GM21390 (cell line): Measurements from ENCODE around the gene SYVN1.
A peak's percentile ranks its signal among the peaks of the same experiment; 100 is the strongest.
"Not testable (repeated sequence)": the region's sequence is repeated elsewhere in the genome, so short reads cannot be mapped to it uniquely, and the experiment has no call there.

Experiments
- ATAC-seq: cut with Tn5 transposase; IDR thresholded peaks from one replicate; pipeline ENCODE4 v1.9.1; 2021; ENCODE audit not compliant: unreplicated experiment

The SYVN1 gene

DNA sequence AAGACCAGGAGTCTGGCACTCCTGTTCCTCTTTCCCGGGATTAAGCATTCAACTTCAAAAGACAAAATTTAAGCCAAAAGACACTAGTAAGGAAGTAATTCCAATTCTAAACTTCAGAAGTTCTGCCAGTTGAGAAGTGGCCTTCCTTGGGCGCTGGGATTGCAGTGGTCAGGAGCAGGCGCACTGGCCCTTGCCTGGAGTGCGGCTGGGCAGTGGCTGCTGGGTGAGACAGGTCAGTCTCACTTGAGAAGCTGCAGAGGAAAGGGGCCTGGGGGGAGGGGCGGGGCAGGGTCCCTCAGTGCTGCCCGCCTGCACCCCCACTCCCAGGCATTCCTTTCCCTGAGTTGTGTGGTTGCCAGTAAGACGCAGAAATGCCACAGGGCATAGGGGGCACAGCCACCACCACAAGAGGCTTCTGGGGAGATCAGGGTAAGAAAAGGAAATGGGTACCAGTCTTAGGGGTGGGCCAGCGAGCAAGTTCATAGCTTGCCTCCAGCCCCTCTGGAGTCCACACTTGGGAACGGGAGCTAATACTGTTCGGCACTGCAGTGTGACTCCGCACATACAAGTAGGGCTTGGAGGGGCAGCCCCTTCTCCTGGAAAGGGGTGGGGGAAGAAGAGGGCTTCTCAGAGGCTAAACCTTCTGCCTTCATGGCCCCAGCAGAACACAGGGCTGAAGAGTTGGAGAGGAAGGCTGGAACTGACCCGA lies 6.7 kb downstream of the SYVN1 start:
- no peak for ATAC-seq

DNA sequence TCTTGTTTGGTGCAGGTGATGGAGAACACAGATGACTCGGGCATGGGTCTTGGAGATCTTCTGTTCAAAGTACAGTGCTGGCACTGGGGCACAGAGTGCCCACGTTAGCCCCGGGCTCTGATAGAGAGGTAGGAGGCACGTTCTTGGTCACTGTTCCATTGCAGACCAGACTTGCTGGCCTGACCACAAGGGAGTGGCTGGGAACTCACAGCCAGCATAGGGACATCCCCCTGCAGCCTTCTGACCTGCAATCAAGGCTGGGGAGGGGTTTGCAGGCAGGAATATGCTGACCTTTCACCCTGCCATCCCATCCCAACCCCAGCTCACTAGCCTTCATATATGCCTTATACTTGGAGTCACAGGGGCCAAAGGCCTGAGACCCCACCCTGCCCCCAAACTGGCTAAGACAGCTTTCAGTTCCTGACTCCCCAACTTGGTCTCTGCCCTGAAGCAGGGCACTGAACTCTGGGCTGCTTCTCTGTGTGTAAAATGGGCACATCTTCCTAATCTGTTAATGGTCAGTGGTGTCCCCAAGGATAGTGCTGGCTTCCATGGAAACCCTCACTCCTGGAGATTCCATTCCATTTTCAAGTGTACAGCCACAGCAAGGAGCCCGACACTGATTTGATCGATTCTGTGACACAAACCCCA lies 7.6 kb downstream of the SYVN1 start:
- no peak for ATAC-seq

DNA sequence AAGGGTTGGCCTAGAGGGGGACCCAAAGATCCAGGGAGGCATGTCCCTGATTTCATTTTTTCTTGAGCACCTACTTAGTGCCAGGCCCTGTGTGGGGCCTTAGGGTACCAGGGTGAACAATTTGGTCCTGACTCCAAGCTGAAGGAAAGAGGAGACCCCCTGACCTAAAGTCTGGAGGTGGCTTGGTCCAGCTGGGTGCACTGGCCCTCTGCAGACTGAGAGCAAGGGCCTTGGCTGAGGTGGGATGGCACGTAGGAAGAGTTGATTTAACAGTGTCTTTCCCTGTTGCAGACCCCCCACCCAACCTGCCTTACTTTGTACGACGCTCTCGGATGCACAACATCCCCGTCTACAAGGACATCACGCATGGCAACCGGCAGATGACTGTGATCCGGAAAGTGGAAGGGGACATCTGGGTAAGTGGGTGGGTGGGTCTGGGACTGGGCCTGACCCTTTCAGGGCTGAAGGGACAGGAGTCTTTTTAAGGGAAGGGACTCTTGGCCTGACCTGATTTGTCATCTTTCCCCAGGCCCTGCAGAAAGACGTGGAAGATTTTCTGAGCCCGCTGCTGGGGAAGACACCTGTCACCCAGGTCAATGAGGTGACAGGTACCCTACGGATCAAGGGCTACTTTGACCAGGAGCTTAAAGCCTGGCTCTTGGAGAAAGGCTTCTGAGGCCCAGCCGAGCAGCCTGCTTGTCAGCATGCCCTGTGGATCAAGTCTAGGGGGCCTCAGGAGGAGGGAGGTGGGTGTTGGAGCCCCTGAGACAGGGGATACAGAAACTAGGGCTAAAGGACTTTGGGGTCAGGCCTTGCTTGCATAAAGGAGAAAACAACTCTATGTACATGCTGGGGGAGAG lies 8.9 kb downstream of the SYVN1 start:
- no peak for ATAC-seq

DNA sequence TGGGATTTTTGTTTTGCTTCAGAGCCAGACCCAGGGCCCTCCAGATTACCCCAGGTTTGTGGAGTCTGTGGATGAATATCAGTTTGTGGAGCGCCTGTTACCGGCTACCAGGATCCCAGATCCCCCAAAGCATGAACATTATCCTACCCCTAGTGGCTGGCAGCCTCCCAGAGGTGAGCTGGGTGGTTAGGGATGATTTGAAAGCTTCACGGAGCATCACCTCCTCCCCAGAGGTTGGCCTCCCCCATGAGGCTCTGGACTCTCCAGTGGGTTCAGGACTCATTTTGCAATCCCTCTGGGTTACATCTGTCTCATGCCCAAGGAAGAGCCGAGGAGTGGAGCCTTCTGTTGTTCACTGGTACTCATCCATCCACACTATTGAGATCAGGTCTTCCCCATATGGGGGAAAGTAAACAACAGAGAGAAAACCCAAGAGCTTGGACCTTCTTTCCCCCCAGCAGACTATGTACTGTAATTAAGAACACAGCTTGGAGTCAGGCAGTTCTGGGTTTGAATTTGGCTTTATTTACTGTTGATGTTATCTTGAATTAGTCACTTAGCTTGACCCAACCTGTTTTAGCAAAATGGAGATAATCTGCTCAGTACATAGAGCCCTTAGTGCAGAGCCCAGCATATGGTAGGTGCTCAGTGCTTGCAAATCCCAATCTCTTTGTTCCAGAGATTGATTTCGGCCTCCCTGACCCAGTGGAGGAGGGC lies 9.7 kb downstream of the SYVN1 start:
- no peak for ATAC-seq

DNA sequence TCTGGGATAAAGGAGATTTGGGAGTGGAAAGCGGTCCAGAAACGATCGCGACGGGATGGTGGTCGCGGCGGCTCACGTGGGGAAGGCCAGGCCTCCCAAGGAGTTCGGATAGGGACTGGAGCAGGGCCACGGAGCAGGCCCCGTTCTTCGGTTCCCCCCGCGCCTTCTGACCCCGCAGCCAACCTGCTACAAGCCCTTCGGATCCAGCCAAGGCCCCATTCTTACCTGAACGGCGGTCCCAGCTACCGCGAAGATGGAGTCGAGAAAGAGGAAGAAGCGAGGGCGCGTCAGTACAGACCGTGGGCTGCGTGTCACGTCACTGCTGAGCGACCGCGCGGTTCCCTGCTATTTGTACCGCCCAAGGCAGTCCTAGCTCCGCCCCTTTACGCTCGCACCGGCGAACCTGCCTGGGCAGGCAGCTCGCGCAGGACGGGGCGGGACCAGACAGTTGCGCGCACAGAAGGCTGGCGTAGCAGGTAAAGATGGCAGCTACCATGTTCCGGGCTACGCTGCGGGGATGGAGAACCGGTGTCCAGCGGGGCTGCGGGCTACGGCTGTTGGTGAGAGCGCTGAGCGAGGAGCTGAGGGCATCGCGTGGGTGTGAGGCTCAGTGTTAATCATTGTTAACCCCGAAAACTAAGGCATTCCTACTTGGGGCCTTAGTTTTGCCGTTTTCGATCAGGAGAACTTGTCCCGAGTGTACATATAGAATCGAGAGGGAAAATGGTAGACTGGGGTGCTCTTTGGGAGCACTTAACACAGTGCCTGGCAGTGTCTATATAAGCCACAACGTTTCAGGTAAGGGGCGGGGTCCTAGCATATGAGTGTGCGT lies 12.2 kb downstream of the SYVN1 start, which contains the start of the genes FAU and MRPL49:
Gene FAU (minus strand): TSS at position 270 of the 832 bp plus-strand sequence. CDS start 321 bp downstream, outside the sequence.
Gene MRPL49 (plus strand): TSS at position 457 of the 832 bp plus-strand sequence. CDS start 26 bp downstream, at position 483.
- peak; percentile 65 for ATAC-seq

DNA sequence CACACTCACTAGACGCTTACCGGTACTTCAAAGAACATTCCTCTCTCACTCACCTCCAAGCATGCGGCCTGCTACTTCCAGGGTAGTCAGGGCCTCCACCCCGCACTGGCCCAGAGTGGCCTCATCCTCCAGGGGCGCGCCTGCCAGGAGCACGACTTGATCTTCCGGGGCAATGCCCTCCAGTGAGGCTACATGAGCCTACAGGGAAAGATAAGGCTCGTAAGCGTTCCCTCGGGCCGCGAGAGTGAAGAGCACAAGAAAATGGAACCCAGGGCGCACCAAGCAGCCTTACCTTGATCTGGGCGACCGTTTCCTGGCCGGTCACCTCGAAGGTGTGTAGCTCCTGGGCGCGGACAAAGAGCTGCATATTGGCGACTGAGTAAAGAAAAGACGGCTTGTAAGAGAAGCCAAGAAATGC lies 12.9 kb downstream of the SYVN1 start:
- no peak for ATAC-seq

DNA sequence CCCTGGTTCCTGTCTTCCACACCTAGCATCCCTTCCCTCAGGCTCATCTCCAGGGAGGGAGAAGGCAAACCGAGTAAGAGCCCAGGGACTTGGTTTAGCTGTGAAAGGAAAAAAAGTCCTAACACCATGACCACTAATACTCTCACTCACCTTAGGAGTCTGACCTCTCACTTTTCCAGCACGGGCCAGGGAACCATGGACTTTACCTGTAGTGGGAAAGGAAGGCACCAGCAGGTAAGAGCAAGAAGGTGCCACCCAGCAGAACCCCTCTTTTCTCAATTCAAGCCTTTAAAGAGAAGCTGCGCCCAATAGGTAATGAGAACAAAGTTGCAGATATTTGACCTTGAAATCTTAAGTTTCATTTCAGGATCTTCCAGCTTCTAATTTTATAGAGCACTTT lies 13.5 kb downstream of the SYVN1 start:
- no peak for ATAC-seq

DNA sequence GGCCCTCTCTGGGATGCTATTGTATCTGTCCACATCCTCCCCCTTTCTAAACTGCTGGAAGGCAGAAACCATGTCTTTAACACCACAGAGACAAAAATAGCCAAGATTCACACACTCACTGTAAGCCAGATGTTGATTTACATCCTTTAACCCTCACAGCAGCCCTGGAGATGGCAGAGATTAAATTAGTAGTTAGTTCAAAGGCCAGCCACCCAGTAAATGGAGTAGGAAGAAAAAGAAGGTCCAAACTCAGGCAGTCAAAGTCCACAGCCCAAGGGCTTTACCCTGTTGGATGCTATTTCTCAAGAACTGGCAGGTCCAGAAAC lies 14.7 kb downstream of the SYVN1 start:
- no peak for ATAC-seq

DNA sequence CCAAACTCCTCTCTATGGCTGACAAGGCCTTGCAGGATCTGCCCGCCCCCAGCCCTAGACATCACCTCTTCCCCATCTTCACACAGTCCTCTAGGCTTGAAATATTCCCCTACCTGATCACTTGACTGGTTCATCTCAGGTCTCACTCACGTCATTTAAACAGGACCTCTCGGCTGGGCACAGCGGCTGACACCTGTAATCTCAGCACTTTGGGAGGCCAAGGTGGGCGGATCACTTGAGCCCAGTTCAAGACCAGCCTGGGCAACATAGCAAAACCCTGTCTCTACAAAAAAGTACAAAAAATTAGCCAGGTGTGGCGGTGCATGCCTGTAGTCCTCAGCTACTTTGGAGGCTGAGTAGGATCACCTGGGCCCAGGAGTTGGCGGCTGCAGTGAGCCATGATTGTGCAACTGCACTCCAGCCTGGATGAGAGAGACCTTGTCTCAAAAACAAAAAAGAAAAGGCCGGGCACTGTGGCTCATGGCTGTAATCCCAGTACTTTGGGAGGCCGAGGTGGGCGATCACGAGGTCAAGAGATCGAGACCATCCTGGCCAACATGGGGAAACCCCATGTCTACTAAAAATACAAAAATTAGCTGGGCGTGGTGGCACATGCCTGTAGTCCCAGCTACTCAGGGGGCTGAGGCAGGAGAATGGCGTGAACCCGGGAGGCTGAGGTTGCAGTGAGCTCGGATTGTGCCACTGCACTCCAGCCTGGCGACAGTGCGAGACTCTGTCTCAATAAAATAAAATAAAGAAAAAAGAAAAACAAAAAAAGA lies 15.2 kb downstream of the SYVN1 start:
- ATAC-seq: not testable (repeated sequence)

DNA sequence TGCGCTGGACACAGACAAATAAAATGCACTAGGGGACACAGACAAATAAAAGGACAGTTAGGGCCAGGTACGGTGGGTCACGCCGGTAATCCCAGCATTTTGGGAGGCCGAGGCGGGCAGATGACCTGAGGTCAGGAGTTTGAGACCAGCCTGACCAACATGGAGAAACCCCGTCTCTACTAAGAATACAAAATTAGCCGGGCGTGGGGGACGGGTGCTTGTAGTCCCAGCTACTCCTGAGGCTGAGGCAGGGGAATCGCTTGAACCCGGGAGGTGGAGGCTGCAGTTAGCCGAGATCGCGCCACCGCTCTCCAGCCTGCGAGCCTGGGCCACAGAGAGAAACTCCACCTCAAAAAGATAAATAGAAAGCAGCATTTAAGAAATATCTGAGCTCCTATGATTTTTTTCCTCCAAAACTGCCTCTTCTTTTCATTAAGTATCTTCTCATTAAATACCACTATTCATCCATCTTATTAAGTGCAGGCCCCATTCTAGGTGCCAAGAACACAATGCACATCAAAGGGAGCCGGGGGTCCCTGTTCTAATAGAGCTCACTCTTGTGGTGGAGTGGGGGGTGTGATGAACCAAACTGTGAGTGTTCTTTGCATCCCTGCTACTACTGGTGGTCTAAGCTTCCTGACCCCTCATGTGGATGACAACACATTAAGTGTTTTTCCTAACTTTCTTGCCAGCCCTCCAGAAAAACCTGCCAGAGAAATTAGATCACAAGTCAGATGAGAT lies 16.1 kb downstream of the SYVN1 start:
- no peak for ATAC-seq

DNA sequence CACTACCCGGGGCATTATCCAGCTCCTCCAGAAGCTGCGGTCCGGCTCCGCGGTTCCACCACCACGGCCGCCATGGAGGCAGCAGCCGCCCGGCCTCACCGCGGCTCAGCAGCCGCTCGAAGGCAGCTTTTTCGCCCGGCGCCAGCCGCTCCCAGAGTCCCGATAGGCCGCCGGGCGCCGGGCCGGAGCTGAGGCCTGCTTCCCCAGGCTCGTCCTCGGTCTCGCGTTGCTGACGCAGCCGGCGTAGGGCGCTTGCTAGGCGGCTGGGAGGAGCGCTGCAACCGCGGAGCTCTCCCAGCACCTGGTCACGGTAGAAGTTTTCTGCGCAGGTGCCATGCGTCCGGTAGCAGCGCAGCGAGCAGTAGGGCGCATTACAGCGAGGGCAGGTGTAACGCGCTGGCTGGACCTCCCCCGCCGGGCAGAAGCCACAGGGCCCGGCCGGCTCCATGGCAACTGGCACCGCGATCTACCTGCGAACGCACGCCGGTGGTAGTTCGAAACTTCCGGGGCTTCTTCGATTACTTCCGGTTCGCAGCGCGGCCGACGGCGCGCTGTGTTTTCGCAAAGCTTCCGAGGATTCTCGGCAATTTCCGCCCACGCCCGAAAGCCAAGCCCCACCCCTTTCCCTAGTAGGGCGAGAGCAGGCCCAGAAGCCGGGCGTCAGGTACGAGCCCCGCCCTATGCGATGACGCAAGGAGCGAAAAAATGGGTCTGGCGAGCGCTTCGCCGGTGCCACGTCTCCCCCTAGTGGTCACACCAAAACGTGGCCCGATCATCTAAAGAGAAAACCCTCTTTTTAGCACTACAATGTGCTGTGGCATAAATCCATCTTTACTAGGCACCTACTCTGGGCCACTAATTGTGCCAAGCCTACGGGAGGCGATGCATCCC lies 16.9 kb downstream of the SYVN1 start, which contains the start of gene ZNHIT2:
Gene ZNHIT2 (minus strand): TSS at position 496 of the 891 bp plus-strand sequence. CDS start 48 bp downstream, at position 448.
- peak; percentile 53 for ATAC-seq

DNA sequence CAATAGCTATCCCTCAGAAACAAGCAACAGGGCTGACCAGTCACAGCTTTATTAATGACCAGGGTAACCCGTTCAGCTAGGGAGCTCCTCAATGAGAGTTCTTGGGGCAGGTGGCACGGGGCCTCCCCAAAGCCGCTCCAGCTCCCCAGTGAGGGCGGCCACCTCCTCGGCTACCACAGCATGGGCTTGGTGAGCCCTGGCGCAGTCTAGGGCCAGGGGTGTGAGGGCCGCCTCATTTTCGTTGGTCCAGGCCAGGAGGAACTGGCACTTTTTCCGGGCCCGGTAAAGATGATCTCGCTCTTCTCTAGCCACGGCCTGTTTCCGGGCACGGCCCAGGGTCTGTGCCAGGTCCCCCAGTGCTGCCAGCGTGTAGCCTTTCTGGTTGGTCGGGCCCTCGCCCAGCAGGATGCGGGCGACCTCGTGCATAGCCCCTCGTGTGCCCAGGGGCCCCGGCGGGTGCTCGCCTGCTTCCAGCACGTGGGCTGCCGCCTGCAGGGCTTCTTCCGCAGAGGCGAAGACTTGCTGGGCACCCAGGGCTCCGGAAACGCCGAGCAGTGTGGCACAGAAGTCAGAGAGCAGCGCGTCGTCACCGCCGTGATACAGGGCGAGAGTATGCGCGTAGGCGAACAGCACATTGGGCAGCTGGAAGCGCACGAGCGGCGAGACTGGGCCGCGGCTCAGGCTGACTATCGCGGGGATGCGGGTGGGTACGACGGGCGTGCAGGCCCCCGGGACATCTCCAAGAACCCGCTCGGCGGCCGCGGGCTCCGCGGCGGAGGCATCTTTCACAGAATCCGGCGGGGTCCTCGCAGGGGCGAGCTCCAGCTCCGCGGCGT lies 17.7 kb downstream of the SYVN1 start:
- no peak for ATAC-seq

DNA sequence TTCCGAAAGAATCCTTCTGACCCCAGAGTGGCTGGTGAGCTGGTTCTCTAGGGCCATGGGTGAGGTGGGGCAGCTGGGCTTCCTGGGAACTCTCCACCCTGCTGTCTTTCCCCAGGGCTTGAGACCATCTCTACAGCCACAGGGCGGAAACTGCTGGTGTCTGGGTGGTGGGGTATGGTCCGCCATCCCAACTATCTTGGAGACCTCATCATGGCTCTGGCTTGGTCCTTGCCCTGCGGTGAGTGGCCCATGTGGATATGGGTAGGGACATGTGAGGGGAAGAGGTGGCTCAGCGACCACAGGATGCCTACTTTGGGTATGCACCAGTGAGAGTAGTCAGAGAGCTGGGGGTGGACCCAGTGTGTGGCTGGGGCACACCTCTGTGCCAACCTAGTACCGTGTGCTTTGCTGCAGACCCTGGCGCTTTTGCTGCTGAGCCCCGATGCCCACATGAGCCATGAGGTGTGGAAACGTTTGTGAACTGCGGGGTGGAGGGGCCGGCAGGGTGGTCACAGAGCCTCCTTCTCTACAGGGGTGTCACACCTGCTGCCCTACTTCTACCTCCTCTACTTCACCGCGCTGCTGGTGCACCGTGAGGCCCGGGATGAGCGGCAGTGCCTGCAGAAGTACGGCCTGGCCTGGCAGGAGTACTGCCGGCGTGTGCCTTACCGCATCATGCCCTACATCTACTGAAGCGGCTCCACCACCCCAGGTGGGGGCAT lies 18.8 kb downstream of the SYVN1 start:
- ATAC-seq: no peak

DNA sequence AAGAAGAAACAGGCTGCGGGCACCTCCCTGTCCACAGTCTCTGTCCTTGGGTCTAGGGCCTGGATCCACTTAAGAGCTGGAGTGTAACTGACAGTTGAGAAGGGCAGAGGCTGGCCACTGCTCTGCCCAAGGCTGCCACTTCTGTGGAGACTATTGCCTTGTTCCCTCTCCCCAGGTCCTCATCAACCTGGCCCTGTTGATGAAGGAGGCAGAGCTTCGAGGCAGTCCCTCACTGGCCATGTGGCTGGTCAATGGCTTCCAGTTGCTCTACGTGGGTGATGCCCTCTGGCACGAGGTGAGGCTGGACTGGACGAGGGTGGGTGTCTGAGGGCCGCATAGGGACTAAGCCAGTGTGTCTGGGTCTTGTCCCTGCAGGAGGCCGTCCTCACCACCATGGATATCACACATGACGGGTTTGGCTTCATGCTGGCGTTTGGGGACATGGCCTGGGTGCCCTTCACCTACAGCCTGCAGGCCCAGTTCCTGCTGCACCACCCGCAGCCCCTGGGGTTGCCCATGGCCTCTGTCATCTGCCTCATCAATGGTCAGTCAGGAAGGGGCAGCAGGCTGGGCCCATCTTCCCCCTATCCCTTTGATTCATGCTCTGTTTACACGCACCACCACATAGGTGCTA lies 19.7 kb downstream of the SYVN1 start:
- no peak for ATAC-seq

DNA sequence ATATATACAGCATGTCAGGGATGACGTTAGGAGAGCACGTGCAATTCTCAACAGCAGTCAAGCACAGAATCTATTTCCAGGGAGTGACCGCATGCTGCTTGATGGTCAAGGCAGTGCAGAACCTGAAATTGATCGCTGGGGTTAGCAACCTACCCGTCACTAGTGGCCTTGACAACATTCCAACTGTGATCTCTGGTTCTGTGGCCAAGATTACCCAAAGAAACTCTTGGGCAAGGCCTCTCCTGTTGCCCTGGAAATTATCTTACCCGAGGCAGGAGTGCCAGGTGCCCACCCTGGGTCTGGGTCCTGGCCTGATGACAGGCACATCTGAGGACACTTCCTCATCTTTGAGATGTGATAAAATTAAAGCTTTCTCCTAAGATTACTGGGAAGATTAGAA lies 20.5 kb downstream of the SYVN1 start:
- no peak for ATAC-seq

DNA sequence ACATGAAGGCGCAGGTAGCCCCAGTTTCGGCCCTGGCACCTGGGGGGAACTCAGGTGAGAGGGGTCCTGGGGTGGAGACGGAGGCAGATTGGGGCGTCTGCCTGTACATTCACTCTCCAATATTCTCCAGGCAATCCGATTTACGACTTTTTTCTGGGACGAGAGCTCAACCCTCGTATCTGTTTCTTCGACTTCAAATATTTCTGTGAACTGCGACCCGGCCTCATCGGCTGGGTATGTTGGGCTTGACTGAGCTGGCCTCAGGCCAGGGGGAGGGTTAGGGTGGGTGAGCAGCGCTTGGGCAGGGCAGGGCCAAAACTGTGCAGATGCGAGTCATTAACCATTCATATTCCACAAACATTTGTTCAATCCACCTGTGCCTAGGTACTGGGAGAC lies 21.0 kb downstream of the SYVN1 start:
- no peak for ATAC-seq
